ENCODE data around the gene ERG28.
"Not testable (repeated sequence)": the region's sequence is repeated elsewhere in the genome, so short reads cannot be mapped to it uniquely, and the experiment has no call there.

Gene ERG28

GRCh38 chr14:75660630-75661498, at the start of gene ERG28, which contains the start of gene TTLL5:
TSS of gene ERG28 (minus strand) at chr14:75660876. CDS start at chr14:75657502, 3,374 bp downstream.
TSS of gene TTLL5 (plus strand) at chr14:75661246. CDS start at chr14:75663150, 1,904 bp downstream.
- peaks cover 22% of the 10 kb centered on the region for H3K36me3 ChIP-seq (ENCODE audit: control insufficient read depth, low read depth, low read length)
- no peaks in the 10 kb centered on the region for H3K9me3 ChIP-seq (ENCODE audit: control insufficient read depth, low read depth, low read length)
- H3K4me3 ChIP-seq (ENCODE audit: low read length): peak within 1 kb of the TSS; percentile 98
- H3K9ac ChIP-seq (ENCODE audit: low read length): peak within 1 kb of the TSS; percentile 92
- H3K27me3 ChIP-seq (ENCODE audit: control insufficient read depth, insufficient read depth, low read length): no peaks in the 10 kb centered on the region
- peaks cover 6% of the 10 kb centered on the region for H3K4me1 ChIP-seq (ENCODE audit: control insufficient read depth, low read depth, low read length)
- peak within 1 kb of the TSS; percentile 94 for H3K27ac ChIP-seq (ENCODE audit: low read length)

- Histone ChIP-seq H3K36me3 (ENCODE audit: control insufficient read depth, low read depth, low read length) (peaks cover 2% of the 10 kb centered on the region), H3K9me3 (ENCODE audit: control insufficient read depth, low read depth, low read length) (no peaks in the 10 kb centered on the region), H3K27me3 (ENCODE audit: control insufficient read depth, insufficient read depth, low read length) (no peaks in the 10 kb centered on the region), H3K27ac (ENCODE audit: low read length) (no peak overlapping the region), H3K4me1 (ENCODE audit: control insufficient read depth, low read depth, low read length) (peaks cover 15% of the 10 kb centered on the region), H3K9ac (ENCODE audit: low read length) (no peak overlapping the region), H3K4me3 (ENCODE audit: low read length) (no peak overlapping the region)
Measured at GRCh38 chr14:75709207-75709812, 48.6 kb upstream of the ERG28 start.

DNA sequence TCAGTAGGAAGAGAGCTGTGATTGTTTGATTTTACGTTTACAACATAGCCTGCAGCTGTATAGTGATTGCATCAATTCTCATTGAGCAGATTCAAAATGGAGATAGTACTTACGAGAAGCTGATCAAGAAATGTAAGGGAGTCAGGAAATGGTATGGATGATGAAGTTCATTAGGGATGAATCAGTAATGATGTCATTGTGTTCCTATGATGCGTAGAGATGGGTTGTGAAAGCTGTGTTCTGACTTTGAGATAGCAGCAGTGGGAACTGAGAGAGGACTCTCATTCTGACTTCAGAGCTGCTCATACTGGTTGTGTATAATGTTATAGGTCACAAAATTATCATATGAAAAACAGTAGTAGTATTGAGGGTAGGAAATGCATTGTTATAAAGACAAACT, 44.3 kb upstream of the ERG28 start:
- Histone ChIP-seq H3K4me3 (ENCODE audit: low read length) (no peak overlapping the region), H3K4me1 (ENCODE audit: control insufficient read depth, low read depth, low read length) (no peaks in the 10 kb centered on the region), H3K27me3 (ENCODE audit: control insufficient read depth, insufficient read depth, low read length) (no peaks in the 10 kb centered on the region), H3K9me3 (ENCODE audit: control insufficient read depth, low read depth, low read length) (no peaks in the 10 kb centered on the region), H3K9ac (ENCODE audit: low read length) (no peak overlapping the region), H3K36me3 (ENCODE audit: control insufficient read depth, low read depth, low read length) (peaks cover 10% of the 10 kb centered on the region), H3K27ac (ENCODE audit: low read length) (no peak overlapping the region)

DNA sequence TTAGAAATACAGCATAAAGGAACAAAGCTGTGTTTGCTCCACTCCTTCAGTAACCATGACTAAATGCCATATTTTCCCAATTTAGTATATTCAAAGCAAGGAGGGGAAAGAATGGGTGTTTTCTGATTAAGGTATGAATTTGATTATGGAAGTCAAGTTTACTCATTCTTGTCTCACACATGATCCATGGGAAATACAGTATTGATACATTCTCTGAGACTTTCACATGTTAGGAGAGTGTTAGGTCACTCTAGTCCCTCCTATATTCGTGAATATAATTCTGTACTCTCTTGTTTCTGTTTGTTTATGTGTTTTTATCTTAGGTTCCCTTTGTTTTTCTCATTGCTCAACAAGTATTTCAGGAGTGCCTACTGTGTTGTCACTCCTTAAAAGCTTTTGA, 42.8 kb upstream of the ERG28 start:
- no peaks in the 10 kb centered on the region for H3K4me1 ChIP-seq (ENCODE audit: control insufficient read depth, low read depth, low read length)
- H3K27me3 ChIP-seq (ENCODE audit: control insufficient read depth, insufficient read depth, low read length): no peaks in the 10 kb centered on the region
- H3K9me3 ChIP-seq (ENCODE audit: control insufficient read depth, low read depth, low read length): no peaks in the 10 kb centered on the region
- no peak overlapping the region for H3K27ac ChIP-seq (ENCODE audit: low read length)
- H3K9ac ChIP-seq (ENCODE audit: low read length): no peak overlapping the region
- no peak overlapping the region for H3K4me3 ChIP-seq (ENCODE audit: low read length)
- H3K36me3 ChIP-seq (ENCODE audit: control insufficient read depth, low read depth, low read length): peaks cover 19% of the 10 kb centered on the region

GRCh38 chr14:75702616-75703261, 42.1 kb upstream of the ERG28 start:
- Histone ChIP-seq H3K27me3 (ENCODE audit: control insufficient read depth, insufficient read depth, low read length) (no peaks in the 10 kb centered on the region), H3K4me3 (ENCODE audit: low read length) (no peak overlapping the region), H3K9ac (ENCODE audit: low read length) (no peak overlapping the region), H3K4me1 (ENCODE audit: control insufficient read depth, low read depth, low read length) (no peaks in the 10 kb centered on the region), H3K9me3 (ENCODE audit: control insufficient read depth, low read depth, low read length) (no peaks in the 10 kb centered on the region), H3K27ac (ENCODE audit: low read length) (no peak overlapping the region), H3K36me3 (ENCODE audit: control insufficient read depth, low read depth, low read length) (peaks cover 19% of the 10 kb centered on the region)

DNA sequence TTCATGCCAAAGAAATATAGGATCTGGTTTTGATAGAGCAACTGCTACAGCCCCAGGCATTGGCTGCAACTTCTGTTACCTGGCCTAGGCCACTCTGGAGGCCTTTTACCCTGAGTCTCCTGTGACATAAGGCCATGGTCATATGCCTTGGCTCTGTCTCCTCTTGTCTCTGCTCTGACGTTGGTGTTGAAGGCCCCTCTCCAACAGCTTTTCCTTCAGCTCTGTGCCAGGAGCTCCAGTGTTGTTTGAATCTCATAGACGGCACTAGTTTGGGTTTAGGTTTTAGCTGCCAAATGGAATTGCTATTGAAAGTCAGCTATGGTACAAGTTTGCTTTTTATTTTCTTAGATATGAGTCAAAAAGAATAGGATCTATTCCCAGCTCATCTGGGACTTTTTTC, 41.4 kb upstream of the ERG28 start:
- peaks cover 19% of the 10 kb centered on the region for H3K36me3 ChIP-seq (ENCODE audit: control insufficient read depth, low read depth, low read length)
- H3K4me1 ChIP-seq (ENCODE audit: control insufficient read depth, low read depth, low read length): no peaks in the 10 kb centered on the region
- no peaks in the 10 kb centered on the region for H3K9me3 ChIP-seq (ENCODE audit: control insufficient read depth, low read depth, low read length)
- H3K9ac ChIP-seq (ENCODE audit: low read length): no peak overlapping the region
- H3K27ac ChIP-seq (ENCODE audit: low read length): no peak overlapping the region
- no peak overlapping the region for H3K4me3 ChIP-seq (ENCODE audit: low read length)
- no peaks in the 10 kb centered on the region for H3K27me3 ChIP-seq (ENCODE audit: control insufficient read depth, insufficient read depth, low read length)

GRCh38 chr14:75700295-75700694, 39.6 kb upstream of the ERG28 start:
- H3K4me1 ChIP-seq (ENCODE audit: control insufficient read depth, low read depth, low read length): no peaks in the 10 kb centered on the region
- no peaks in the 10 kb centered on the region for H3K9me3 ChIP-seq (ENCODE audit: control insufficient read depth, low read depth, low read length)
- no peak overlapping the region for H3K27ac ChIP-seq (ENCODE audit: low read length)
- H3K4me3 ChIP-seq (ENCODE audit: low read length): no peak overlapping the region
- H3K36me3 ChIP-seq (ENCODE audit: control insufficient read depth, low read depth, low read length): peaks cover 21% of the 10 kb centered on the region
- no peaks in the 10 kb centered on the region for H3K27me3 ChIP-seq (ENCODE audit: control insufficient read depth, insufficient read depth, low read length)
- no peak overlapping the region for H3K9ac ChIP-seq (ENCODE audit: low read length)

- H3K9ac ChIP-seq (ENCODE audit: low read length): no peak overlapping the region
- H3K4me1 ChIP-seq (ENCODE audit: control insufficient read depth, low read depth, low read length): no peaks in the 10 kb centered on the region
- no peak overlapping the region for H3K27ac ChIP-seq (ENCODE audit: low read length)
- no peak overlapping the region for H3K4me3 ChIP-seq (ENCODE audit: low read length)
- H3K27me3 ChIP-seq (ENCODE audit: control insufficient read depth, insufficient read depth, low read length): no peaks in the 10 kb centered on the region
- H3K9me3 ChIP-seq (ENCODE audit: control insufficient read depth, low read depth, low read length): no peaks in the 10 kb centered on the region
- peaks cover 21% of the 10 kb centered on the region for H3K36me3 ChIP-seq (ENCODE audit: control insufficient read depth, low read depth, low read length)
Measured at GRCh38 chr14:75699331-75699730, 38.7 kb upstream of the ERG28 start.

GRCh38 chr14:75697918-75698317, 37.2 kb upstream of the ERG28 start:
- H3K36me3 ChIP-seq (ENCODE audit: control insufficient read depth, low read depth, low read length): peaks cover 32% of the 10 kb centered on the region
- H3K27me3 ChIP-seq (ENCODE audit: control insufficient read depth, insufficient read depth, low read length): no peaks in the 10 kb centered on the region
- H3K4me1 ChIP-seq (ENCODE audit: control insufficient read depth, low read depth, low read length): no peaks in the 10 kb centered on the region
- H3K27ac ChIP-seq (ENCODE audit: low read length): no peak overlapping the region
- H3K9me3 ChIP-seq (ENCODE audit: control insufficient read depth, low read depth, low read length): no peaks in the 10 kb centered on the region
- no peak overlapping the region for H3K9ac ChIP-seq (ENCODE audit: low read length)
- H3K4me3 ChIP-seq (ENCODE audit: low read length): no peak overlapping the region

DNA sequence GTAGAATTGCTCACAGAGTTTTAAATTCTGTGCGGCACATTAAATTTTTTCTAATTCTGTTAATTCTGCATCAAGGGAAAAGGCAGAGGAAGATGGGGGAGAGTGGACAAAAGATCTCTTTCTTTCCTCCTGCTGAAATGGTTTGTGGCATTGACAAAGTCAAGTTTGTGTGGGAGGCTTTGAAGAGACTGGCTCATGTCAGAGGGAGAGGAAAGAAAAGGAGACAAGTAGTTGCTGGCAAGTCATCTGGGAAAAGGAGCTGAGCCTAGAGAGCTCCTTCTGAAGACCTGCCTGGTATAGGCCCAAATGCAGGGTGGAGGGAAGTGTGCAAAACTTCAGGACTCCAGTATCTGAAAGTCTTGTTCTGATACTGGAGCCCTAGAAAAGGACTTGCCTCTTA, 36.7 kb upstream of the ERG28 start:
- H3K9ac ChIP-seq (ENCODE audit: low read length): no peak overlapping the region

DNA sequence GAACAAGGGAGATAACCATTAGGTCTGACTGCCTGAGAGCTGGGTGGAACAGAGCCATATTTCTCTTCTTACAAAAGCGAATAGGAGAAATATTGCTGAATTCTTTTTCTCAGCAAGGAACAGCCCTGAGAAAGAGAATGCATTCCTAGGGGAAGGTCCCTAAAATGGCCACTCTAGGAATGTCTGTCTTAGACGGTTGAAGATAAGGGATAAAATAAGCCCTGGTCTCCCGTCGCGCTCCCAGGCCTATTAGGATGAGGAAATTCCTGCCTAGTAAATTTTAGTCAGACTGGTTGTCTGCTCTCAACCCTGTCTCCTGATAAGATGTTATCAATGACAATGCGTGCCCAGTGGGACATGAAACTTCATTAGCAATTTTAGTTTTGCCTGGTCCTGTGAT, 34.3 kb upstream of the ERG28 start:
- H3K9ac ChIP-seq (ENCODE audit: low read length); H3K9me3 ChIP-seq (ENCODE audit: control insufficient read depth, low read depth, low read length); H3K4me1 ChIP-seq (ENCODE audit: control insufficient read depth, low read depth, low read length); H3K27me3 ChIP-seq (ENCODE audit: control insufficient read depth, insufficient read depth, low read length); H3K27ac ChIP-seq (ENCODE audit: low read length); H3K4me3 ChIP-seq (ENCODE audit: low read length): not testable (repeated sequence)
- H3K36me3 ChIP-seq (ENCODE audit: control insufficient read depth, low read depth, low read length): peaks cover 44% of the 10 kb centered on the region

More for the DNA sequence above, 36.7 kb upstream of the ERG28 start:
- Histone ChIP-seq H3K9me3 (ENCODE audit: control insufficient read depth, low read depth, low read length) (no peaks in the 10 kb centered on the region), H3K4me3 (ENCODE audit: low read length) (no peak overlapping the region), H3K36me3 (ENCODE audit: control insufficient read depth, low read depth, low read length) (peaks cover 32% of the 10 kb centered on the region), H3K27me3 (ENCODE audit: control insufficient read depth, insufficient read depth, low read length) (no peaks in the 10 kb centered on the region), H3K27ac (ENCODE audit: low read length) (no peak overlapping the region), H3K4me1 (ENCODE audit: control insufficient read depth, low read depth, low read length) (no peaks in the 10 kb centered on the region)
